H9 (cell line): ENCODE results near the gene UNC93A. TPM values are rescaled to one million over a fixed set of nuclear protein-coding genes. Genes with fewer than 3 reads are reported as not detected.

Experiments
- DNase-seq: peaks from one replicate; pipeline ENCODE4 v3.0.0-alpha.2; 2017
- H2AFZ ChIP-seq: one replicate; pipeline ENCODE4 v1.6.1; 2013; ENCODE audit warnings: mild to moderate bottlenecking, low read length, control low read depth, moderate library complexity
- H2AK5ac ChIP-seq: 2 replicates; pipeline ENCODE4 v1.6.1; 2013; ENCODE audit warnings: low read length, control low read depth, mixed read lengths; ENCODE audit not compliant: insufficient read length
- H2BK120ac ChIP-seq: one replicate; pipeline ENCODE4 v1.6.1; 2013; ENCODE audit warnings: low read depth, mild to moderate bottlenecking, low read length, control low read depth, inconsistent platforms; ENCODE audit not compliant: poor library complexity, severe bottlenecking
- H2BK12ac ChIP-seq: 2 replicates; pipeline ENCODE4 v1.6.1; 2013; ENCODE audit warnings: low read length, control low read depth, mixed read lengths, low read depth; ENCODE audit not compliant: insufficient read length
- H2BK15ac ChIP-seq: 2 replicates; pipeline ENCODE4 v1.6.1; 2013; ENCODE audit warnings: low read depth, low read length, control low read depth
- H2BK20ac ChIP-seq: one replicate; pipeline ENCODE4 v1.6.1; 2013; ENCODE audit warnings: low read depth, mild to moderate bottlenecking, low read length, control low read depth, inconsistent platforms; ENCODE audit not compliant: poor library complexity, severe bottlenecking
- H2BK5ac ChIP-seq: 2 replicates; pipeline ENCODE4 v1.6.1; 2013; ENCODE audit warnings: low read length, control low read depth, mixed read lengths; ENCODE audit not compliant: insufficient read length
- H3K14ac ChIP-seq: 2 replicates; pipeline ENCODE4 v1.6.1; 2013; ENCODE audit warnings: low read length, control low read depth; ENCODE audit not compliant: insufficient read depth
- H3K18ac ChIP-seq: 2 replicates; pipeline ENCODE4 v1.6.1; 2013; ENCODE audit warnings: low read depth, mild to moderate bottlenecking, mixed read lengths, low read length, control low read depth; ENCODE audit not compliant: insufficient read length
- H3K23ac ChIP-seq: 2 replicates; pipeline ENCODE4 v1.6.1; 2013; ENCODE audit warnings: low read length, control low read depth, mixed read lengths, low read depth; ENCODE audit not compliant: insufficient read length
- H3K23me2 ChIP-seq: 2 replicates; pipeline ENCODE4 v1.6.1; 2013; ENCODE audit warnings: low read depth, mild to moderate bottlenecking, mixed read lengths, low read length, control low read depth; ENCODE audit not compliant: insufficient read length, poor library complexity, severe bottlenecking
- H3K27ac ChIP-seq: 2 replicates; pipeline ENCODE4 v1.5.1; 2013; ENCODE audit warnings: low read length, control low read depth, mixed read lengths, low read depth; ENCODE audit not compliant: insufficient read length
- H3K27me3 ChIP-seq: 2 replicates; pipeline ENCODE4 v1.6.1; 2013; ENCODE audit warnings: low read length, control low read depth, inconsistent platforms; ENCODE audit not compliant: insufficient read depth
- H3K4ac ChIP-seq: 2 replicates; pipeline ENCODE4 v1.6.1; 2013; ENCODE audit warnings: low read depth, mild to moderate bottlenecking, control low read depth, inconsistent platforms, low read length, moderate library complexity
- H3K4me1 ChIP-seq: 2 replicates; pipeline ENCODE4 v1.6.1; 2013; ENCODE audit warnings: low read length, control low read depth, inconsistent platforms; ENCODE audit not compliant: insufficient read depth
- H3K4me2 ChIP-seq: 2 replicates; pipeline ENCODE4 v1.6.1; 2013; ENCODE audit warnings: low read length, control low read depth, mixed read lengths; ENCODE audit not compliant: insufficient read length, insufficient read depth
- H3K56ac ChIP-seq: 2 replicates; pipeline ENCODE4 v1.6.1; 2013; ENCODE audit warnings: low read depth, mild to moderate bottlenecking, mixed read lengths, low read length, control low read depth; ENCODE audit not compliant: insufficient read length
- H3K79me1 ChIP-seq: 2 replicates; pipeline ENCODE4 v1.6.1; 2013; ENCODE audit warnings: low read depth, mild to moderate bottlenecking, moderate library complexity, low read length, control low read depth, inconsistent platforms; ENCODE audit not compliant: insufficient read depth, poor library complexity, severe bottlenecking
- H3K79me2 ChIP-seq: 2 replicates; pipeline ENCODE4 v1.6.1; 2013; ENCODE audit warnings: low read length, control low read depth, inconsistent platforms; ENCODE audit not compliant: insufficient read depth
- H3K9ac ChIP-seq: 2 replicates; pipeline ENCODE4 v1.6.1; 2013; ENCODE audit warnings: low read length, control low read depth, mixed read lengths; ENCODE audit not compliant: insufficient read length; ENCODE audit errors: extremely low read depth
- H3K9me3 ChIP-seq: one replicate; pipeline ENCODE4 v1.6.1; 2013; ENCODE audit warnings: low read depth, low read length, inconsistent platforms; ENCODE audit not compliant: control insufficient read depth
- H3T11ph ChIP-seq: one replicate; pipeline ENCODE4 v1.6.1; 2013; ENCODE audit warnings: mild to moderate bottlenecking, low read length, control low read depth, inconsistent platforms
- H4K20me1 ChIP-seq: one replicate; pipeline ENCODE4 v1.6.1; 2013; ENCODE audit not compliant: control insufficient read depth, insufficient read length, insufficient read depth
- H4K5ac ChIP-seq: 2 replicates; pipeline ENCODE4 v1.6.1; 2013; ENCODE audit warnings: low read depth, mild to moderate bottlenecking, mixed read lengths, low read length, control low read depth; ENCODE audit not compliant: insufficient read length
- H4K8ac ChIP-seq: replicated peaks from 2 replicates; pipeline ENCODE4 v1.6.1; 2013; ENCODE audit warnings: low read length, control low read depth, mixed read lengths, low read depth; ENCODE audit not compliant: insufficient read length
- H4K91ac ChIP-seq: 2 replicates; pipeline ENCODE4 v1.6.1; 2013; ENCODE audit warnings: low read depth, mild to moderate bottlenecking, moderate library complexity, mixed read lengths, low read length, control low read depth; ENCODE audit not compliant: insufficient read length
- H3K27ac Mint-ChIP-seq, 3 experiments: 2 replicates in 2 of 3; 3 replicates in 1 of 3; pipeline ENCODE4 v1.8.0; 2020 to 2021; ENCODE audit warnings: mixed read lengths in 3 of 3, mild to moderate bottlenecking in 1 of 3, moderate library complexity in 1 of 3
- H3K27me3 Mint-ChIP-seq: 2 replicates; pipeline ENCODE4 v1.8.0; 2021; ENCODE audit warnings: low read depth, mild to moderate bottlenecking, moderate library complexity, mixed read lengths
- H3K36me3 Mint-ChIP-seq, 3 experiments: 2 replicates in 2 of 3; 3 replicates in 1 of 3; pipeline ENCODE4 v1.8.0; 2020 to 2021; ENCODE audit warnings: low read depth in 3 of 3, mixed read lengths in 3 of 3; ENCODE audit not compliant: insufficient read depth in 1 of 3
- H3K4me1 Mint-ChIP-seq, 2 experiments: 2 replicates each; pipeline ENCODE4 v1.8.0; 2020; ENCODE audit warnings: mixed read lengths in 2 of 2
- H3K4me3 Mint-ChIP-seq, 2 experiments: 2 replicates in 1 of 2; 3 replicates in 1 of 2; pipeline ENCODE4 v1.8.0; 2020 to 2021; ENCODE audit warnings: mild to moderate bottlenecking in 2 of 2, mixed read lengths in 2 of 2, moderate library complexity in 1 of 2
- H3K9me3 Mint-ChIP-seq, 2 experiments: 2 replicates in 1 of 2; 3 replicates in 1 of 2; pipeline ENCODE4 v1.8.0; 2020; ENCODE audit warnings: mild to moderate bottlenecking in 2 of 2, mixed read lengths in 2 of 2, moderate library complexity in 1 of 2
- WGBS: extraction: QIAGEN DNeasy Blood & Tissue Kit; methylation state at CpG from one replicate; pipeline ENCODE4 v1.1.7; 2013; ENCODE audit warnings: missing lambda C conversion rate, low lambda C conversion rate, mixed read lengths; ENCODE audit not compliant: insufficient read length; ENCODE audit errors: extremely low coverage; 5-methylcytosine and 5-hydroxymethylcytosine counted together
- total RNA-seq: library from RNA; stranded (reverse); gene quantifications from 2 replicates; pipeline ENCODE4 v1.2.1, GENCODE V29; 2021
- TF ChIP-seq, protein P1 (sequence below): fragments of 200-600 bp; sonication (generic); conservative IDR thresholded peaks from 3 replicates; pipeline ENCODE4 v1.8.0; 2021; ENCODE audit warnings: antibody characterized with exemption, mild to moderate bottlenecking

The UNC93A gene
- total RNA-seq, 1 experiment from 2014 or later, result 0.70 TPM

DNA sequence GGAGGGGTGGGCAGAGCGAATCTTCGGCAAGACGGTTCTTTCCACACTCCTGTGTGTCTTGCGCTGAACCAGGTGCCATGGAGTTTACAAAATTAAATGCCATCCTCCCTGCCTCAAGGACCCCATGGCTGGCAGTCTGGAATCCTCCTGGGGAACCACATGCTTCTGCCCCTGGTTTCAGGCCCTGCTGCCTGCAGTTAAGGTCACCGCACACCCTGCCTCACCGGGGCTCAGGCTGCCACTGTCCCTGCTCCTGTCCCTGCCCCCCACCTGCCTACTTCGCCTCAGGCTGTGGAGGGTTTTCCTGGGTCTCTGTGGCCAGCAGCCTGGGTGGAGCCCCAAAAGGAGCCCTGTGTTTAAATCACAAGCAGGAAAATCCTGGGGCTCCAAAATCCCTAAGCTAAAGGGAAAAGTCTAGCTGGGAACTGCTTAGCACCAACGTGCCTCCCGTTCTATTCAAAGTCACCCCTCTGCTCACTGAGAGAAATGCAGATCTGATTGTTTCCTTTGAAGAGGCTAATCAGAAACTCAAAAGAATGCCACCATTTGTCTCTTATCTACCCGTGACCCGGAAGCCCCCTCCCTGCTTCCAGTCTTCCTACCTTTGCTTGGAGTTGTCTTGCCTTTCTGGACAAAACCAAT lies 23.2 kb downstream of the UNC93A start:
- H3K4me2 ChIP-seq, result no peak overlapping the region
- DNase-seq, result peak; percentile 51

More for the DNA sequence above, 23.2 kb downstream of the UNC93A start:
- H3K79me2 ChIP-seq, result no peaks in the 10 kb centered on the region
- H2AFZ ChIP-seq, result no peak overlapping the region
- H2BK20ac ChIP-seq, result no peak overlapping the region
- H3K4me1 Mint-ChIP-seq, result peaks cover 41 to 48% of the 10 kb centered on the region in 2 experiments
- no peak overlapping the region for H4K5ac ChIP-seq
- H4K8ac ChIP-seq, result no peak overlapping the region
- peak overlapping the region; percentile 3 for H3K18ac ChIP-seq
- H2BK12ac ChIP-seq, result no peak overlapping the region
- no peak overlapping the region for H3K4ac ChIP-seq
- WGBS, result no CpG with 5 or more reads among the region's 11 CpGs
- H3K9me3 ChIP-seq, result no peaks in the 10 kb centered on the region
- H3K79me1 ChIP-seq, result no peaks in the 10 kb centered on the region
- peaks cover 12% of the 10 kb centered on the region for H3K27me3 Mint-ChIP-seq
- no peak overlapping the region for H4K91ac ChIP-seq
- no peak overlapping the region for H3T11ph ChIP-seq
- H4K20me1 ChIP-seq, result no peaks in the 10 kb centered on the region
- no peak overlapping the region; a peak in 1 of 5 replicates for H3K4me3 Mint-ChIP-seq
- no peak overlapping the region for H3K9ac ChIP-seq
- H3K23ac ChIP-seq, result no peak overlapping the region
- H3K56ac ChIP-seq, result no peak overlapping the region
- H2BK15ac ChIP-seq, result no peak overlapping the region
- H2BK5ac ChIP-seq, result no peak overlapping the region
- H3K23me2 ChIP-seq, result no peaks in the 10 kb centered on the region
- H3K4me1 ChIP-seq, result peaks cover 16% of the 10 kb centered on the region; the same call in 1 of the 2 replicates
- no peaks in the 10 kb centered on the region; a peak in 1 of 5 replicates for H3K9me3 Mint-ChIP-seq
- H2BK120ac ChIP-seq, result no peak overlapping the region
- TF ChIP-seq, protein P1, sequence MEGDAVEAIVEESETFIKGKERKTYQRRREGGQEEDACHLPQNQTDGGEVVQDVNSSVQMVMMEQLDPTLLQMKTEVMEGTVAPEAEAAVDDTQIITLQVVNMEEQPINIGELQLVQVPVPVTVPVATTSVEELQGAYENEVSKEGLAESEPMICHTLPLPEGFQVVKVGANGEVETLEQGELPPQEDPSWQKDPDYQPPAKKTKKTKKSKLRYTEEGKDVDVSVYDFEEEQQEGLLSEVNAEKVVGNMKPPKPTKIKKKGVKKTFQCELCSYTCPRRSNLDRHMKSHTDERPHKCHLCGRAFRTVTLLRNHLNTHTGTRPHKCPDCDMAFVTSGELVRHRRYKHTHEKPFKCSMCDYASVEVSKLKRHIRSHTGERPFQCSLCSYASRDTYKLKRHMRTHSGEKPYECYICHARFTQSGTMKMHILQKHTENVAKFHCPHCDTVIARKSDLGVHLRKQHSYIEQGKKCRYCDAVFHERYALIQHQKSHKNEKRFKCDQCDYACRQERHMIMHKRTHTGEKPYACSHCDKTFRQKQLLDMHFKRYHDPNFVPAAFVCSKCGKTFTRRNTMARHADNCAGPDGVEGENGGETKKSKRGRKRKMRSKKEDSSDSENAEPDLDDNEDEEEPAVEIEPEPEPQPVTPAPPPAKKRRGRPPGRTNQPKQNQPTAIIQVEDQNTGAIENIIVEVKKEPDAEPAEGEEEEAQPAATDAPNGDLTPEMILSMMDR, result no peak
- H3K27ac Mint-ChIP-seq, result peak overlapping the region in 2 of 3 experiments; percentile 14 to 21; a peak in 5 of 7 replicates
- H3K14ac ChIP-seq, result no peak overlapping the region
- H3K36me3 Mint-ChIP-seq, result peaks cover 0 to 2% (median 0%) of the 10 kb centered on the region in 3 experiments; a peak in 1 of 7 replicates
- no peaks in the 10 kb centered on the region for H3K27me3 ChIP-seq
- no peak overlapping the region for H2AK5ac ChIP-seq
- no peak overlapping the region for H3K27ac ChIP-seq
